Parathyroid adenoma (tissue), 2 donors: ENCODE results near the gene CNST.
A peak's percentile ranks its signal among the peaks of the same experiment; 100 is the strongest.

Source experiments
- H2AFZ ChIP-seq: fragments of 300-600 bp; sonication (generic); one replicate; pipeline ENCODE4 v1.7.0; 2017; ENCODE audit warnings: antibody characterized with exemption, mild to moderate bottlenecking
- H3K27ac ChIP-seq: fragments of 300-600 bp; sonication (generic); one replicate; pipeline ENCODE4 v1.7.0; 2017
- H3K27me3 ChIP-seq: fragments of 300-600 bp; sonication (generic); one replicate; pipeline ENCODE4 v1.7.0; 2017; ENCODE audit warnings: low read length; ENCODE audit not compliant: control insufficient read depth, insufficient read depth
- H3K36me3 ChIP-seq: fragments of 300-600 bp; sonication (generic); one replicate; pipeline ENCODE4 v1.7.0; 2017; ENCODE audit warnings: low read length; ENCODE audit not compliant: control insufficient read depth, insufficient read depth
- H3K4me1 ChIP-seq: fragments of 300-600 bp; sonication (generic); one replicate; pipeline ENCODE4 v1.7.0; 2017; ENCODE audit warnings: control low read depth
- H3K4me2 ChIP-seq: fragments of 300-600 bp; sonication (generic); one replicate; pipeline ENCODE4 v1.7.0; 2017; ENCODE audit warnings: low read length
- H3K4me3 ChIP-seq: fragments of 300-600 bp; sonication (generic); one replicate; pipeline ENCODE4 v1.7.0; 2017; ENCODE audit warnings: low read depth, low read length
- H3K79me2 ChIP-seq: fragments of 300-600 bp; sonication (generic); one replicate; pipeline ENCODE4 v1.7.0; 2017; ENCODE audit warnings: control low read depth
- H3K9ac ChIP-seq: fragments of 300-600 bp; sonication (generic); one replicate; pipeline ENCODE4 v1.7.0; 2017; ENCODE audit warnings: mild to moderate bottlenecking
- H3K9me3 ChIP-seq: fragments of 300-600 bp; sonication (generic); one replicate; pipeline ENCODE4 v1.7.0; 2017; ENCODE audit warnings: low read length; ENCODE audit not compliant: control insufficient read depth
- CTCF ChIP-seq: fragments of 300-600 bp; sonication (generic); IDR thresholded peaks from one replicate; pipeline ENCODE4 v1.7.0; 2017; ENCODE audit warnings: antibody characterized with exemption, mild to moderate bottlenecking
- donor health status: primary hyperparathyroidism.

Gene CNST

GRCh38 chr1:246566128-246566812 lies at the start of gene CNST, which contains the start of gene TFB2M:
CNST (plus strand) TSS chr1:246566456; CDS start chr1:246591563, 25,107 bp downstream.
TFB2M (minus strand) TSS chr1:246566261; CDS start chr1:246566138, 123 bp downstream.
- peak within 1 kb of the TSS; percentile 93 for H3K27ac ChIP-seq
- peak within 1 kb of the TSS; percentile 91 for H2AFZ ChIP-seq
- peaks cover 3% of the 10 kb centered on the region for H3K4me1 ChIP-seq

GRCh38 chr1:246517391-246517790 lies 48.9 kb upstream of the CNST start:
- no peak overlapping the region for H3K9ac ChIP-seq
- H2AFZ ChIP-seq = no peak overlapping the region
- no peaks in the 10 kb centered on the region for H3K9me3 ChIP-seq
- no peak overlapping the region for H3K4me3 ChIP-seq
- no peak for TF ChIP-seq CTCF
- no peak overlapping the region for H3K27ac ChIP-seq
- H3K79me2 ChIP-seq = no peaks in the 10 kb centered on the region
- H3K27me3 ChIP-seq = no peaks in the 10 kb centered on the region
- H3K4me2 ChIP-seq = no peak overlapping the region
- no peaks in the 10 kb centered on the region for H3K36me3 ChIP-seq
- no peaks in the 10 kb centered on the region for H3K4me1 ChIP-seq

More at GRCh38 chr1:246566128-246566812, at the start of gene CNST, which contains the start of gene TFB2M:
- Histone ChIP-seq H3K4me3 (peak within 1 kb of the TSS; percentile 84), H3K79me2 (peaks cover 7% of the 10 kb centered on the region), H3K36me3 (no peaks in the 10 kb centered on the region), H3K27me3 (no peaks in the 10 kb centered on the region), H3K9ac (peak within 1 kb of the TSS; percentile 69), H3K4me2 (peak within 1 kb of the TSS; percentile 91), H3K9me3 (no peaks in the 10 kb centered on the region)
- no peak for TF ChIP-seq CTCF

GRCh38 chr1:246518456-246519205 lies 47.6 kb upstream of the CNST start:
- Histone ChIP-seq H3K9me3 (no peaks in the 10 kb centered on the region), H3K4me2 (no peak overlapping the region), H3K27ac (no peak overlapping the region), H2AFZ (no peak overlapping the region), H3K36me3 (no peaks in the 10 kb centered on the region), H3K4me3 (no peak overlapping the region), H3K9ac (no peak overlapping the region), H3K4me1 (no peaks in the 10 kb centered on the region), H3K79me2 (no peaks in the 10 kb centered on the region), H3K27me3 (no peaks in the 10 kb centered on the region)
- TF ChIP-seq CTCF = no peak

DNA sequence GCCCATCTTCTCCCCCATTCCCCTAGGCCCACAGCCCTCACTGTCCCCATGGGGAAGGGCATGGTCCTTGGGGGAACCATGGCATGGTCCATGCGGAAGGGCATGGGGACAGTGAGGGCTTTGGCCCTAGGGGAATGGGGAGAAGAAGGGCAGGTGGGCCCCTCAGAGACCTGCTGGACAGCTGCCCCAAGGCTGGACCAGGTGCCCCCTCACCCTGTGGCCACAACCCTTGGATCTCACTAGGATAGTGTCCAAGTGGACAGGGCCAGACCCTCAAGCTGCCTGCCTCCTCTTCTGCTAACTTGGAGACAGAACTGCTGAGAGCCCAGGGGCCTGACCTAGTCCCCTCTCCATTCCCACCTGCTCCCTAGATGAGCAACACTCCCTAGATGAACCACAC lies 46.7 kb upstream of the CNST start:
- TF ChIP-seq CTCF = no peak
- no peak overlapping the region for H3K4me2 ChIP-seq
- H3K9ac ChIP-seq = no peak overlapping the region
- H3K4me1 ChIP-seq = no peaks in the 10 kb centered on the region
- H3K27me3 ChIP-seq = no peaks in the 10 kb centered on the region
- H3K9me3 ChIP-seq = no peaks in the 10 kb centered on the region
- H3K4me3 ChIP-seq = no peak overlapping the region
- no peak overlapping the region for H2AFZ ChIP-seq
- H3K27ac ChIP-seq = no peak overlapping the region
- no peaks in the 10 kb centered on the region for H3K36me3 ChIP-seq
- H3K79me2 ChIP-seq = no peaks in the 10 kb centered on the region
